Ovary (tissue), 3 donors: ENCODE measurements around the gene KCNQ4.

Experiments used
- EP300 ChIP-seq: sonication (generic); formaldehyde crosslinking; IDR thresholded peaks from one replicate; pipeline ENCODE4 v1.6.1; 2017; ENCODE audit warnings: antibody characterized with exemption
- POLR2A ChIP-seq: fragments of 450-650 bp; IDR thresholded peaks from one replicate; pipeline ENCODE4 v1.6.1; 2017; ENCODE audit warnings: antibody characterized with exemption, mild to moderate bottlenecking, moderate library complexity
- TF ChIP-seq, protein P1 (sequence below), 3 donors: fragments of 450-650 bp in 2 of 3; fragments of 200-600 bp in 1 of 3; IDR thresholded peaks; one replicate each; pipeline versions ENCODE4 v1.5.1 to v1.8.0; 2016 to 2022; ENCODE audit warnings: antibody characterized with exemption in 3 of 3, mild to moderate bottlenecking in 1 of 3
- donor health status: DM: no; HTN: no; CAD: no.

- TF ChIP-seq, protein P1, sequence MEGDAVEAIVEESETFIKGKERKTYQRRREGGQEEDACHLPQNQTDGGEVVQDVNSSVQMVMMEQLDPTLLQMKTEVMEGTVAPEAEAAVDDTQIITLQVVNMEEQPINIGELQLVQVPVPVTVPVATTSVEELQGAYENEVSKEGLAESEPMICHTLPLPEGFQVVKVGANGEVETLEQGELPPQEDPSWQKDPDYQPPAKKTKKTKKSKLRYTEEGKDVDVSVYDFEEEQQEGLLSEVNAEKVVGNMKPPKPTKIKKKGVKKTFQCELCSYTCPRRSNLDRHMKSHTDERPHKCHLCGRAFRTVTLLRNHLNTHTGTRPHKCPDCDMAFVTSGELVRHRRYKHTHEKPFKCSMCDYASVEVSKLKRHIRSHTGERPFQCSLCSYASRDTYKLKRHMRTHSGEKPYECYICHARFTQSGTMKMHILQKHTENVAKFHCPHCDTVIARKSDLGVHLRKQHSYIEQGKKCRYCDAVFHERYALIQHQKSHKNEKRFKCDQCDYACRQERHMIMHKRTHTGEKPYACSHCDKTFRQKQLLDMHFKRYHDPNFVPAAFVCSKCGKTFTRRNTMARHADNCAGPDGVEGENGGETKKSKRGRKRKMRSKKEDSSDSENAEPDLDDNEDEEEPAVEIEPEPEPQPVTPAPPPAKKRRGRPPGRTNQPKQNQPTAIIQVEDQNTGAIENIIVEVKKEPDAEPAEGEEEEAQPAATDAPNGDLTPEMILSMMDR (IDR thresholded peaks at IDR 0.05), result no peak
- no peak for TF ChIP-seq EP300
- no peak for TF ChIP-seq POLR2A
Measured at GRCh38 chr1:40880813-40881549, 97.4 kb downstream of the KCNQ4 start.
